ENCODE measurements around the gene S100A1. TPM values are rescaled to one million over a fixed set of nuclear protein-coding genes. Genes with fewer than 3 reads are reported as not detected.
A peak's percentile ranks its signal among the peaks of the same experiment; 100 is the strongest.

Gene S100A1
- total and polyA plus RNA-seq, 2 donors from 2014 or later, result 83.1 to 332 TPM

DNA sequence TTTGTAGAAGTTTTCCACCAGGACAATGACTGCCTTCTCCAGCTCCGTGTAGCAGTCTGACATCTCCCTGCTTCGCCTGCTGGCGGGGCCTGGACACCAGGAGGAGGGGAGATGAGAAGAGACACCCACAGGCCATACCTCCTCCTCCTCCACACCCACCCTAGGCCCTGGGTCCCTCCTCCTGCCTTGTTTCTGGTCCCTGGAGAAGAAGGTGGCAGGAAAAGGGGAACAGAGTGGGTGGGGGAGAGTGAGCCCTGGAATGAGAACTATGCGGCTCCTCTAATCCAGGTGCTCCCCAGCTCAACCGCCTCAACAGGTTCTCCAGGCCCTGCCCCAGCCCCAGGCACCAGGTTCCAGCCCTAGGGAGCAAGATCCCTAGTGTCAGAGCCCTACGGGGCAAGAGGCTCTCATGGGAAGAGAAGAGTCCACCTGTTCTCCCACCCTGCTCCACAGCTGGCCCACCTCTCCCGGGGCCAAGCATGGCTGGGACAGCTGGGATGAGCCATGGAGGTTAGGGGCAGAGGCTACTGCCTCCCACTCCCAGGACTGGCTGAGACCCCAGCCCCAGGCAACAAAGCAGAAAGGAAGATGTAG, 20.0 kb upstream of the S100A1 start:
- H3K9me3 ChIP-seq (ENCODE audit: control insufficient read depth in 2 of 3, insufficient read depth in 1 of 3, low read length in 3 of 3), result no peaks in the 10 kb centered on the region
- peak overlapping the region; percentile 31 to 62 (median 41) for H3K4me3 ChIP-seq (ENCODE audit: low read length in 3 of 3)
- no peak for TF ChIP-seq CTCF (IDR thresholded peaks at IDR 0.05; ENCODE audit: borderline replicate concordance, extremely low read depth, insufficient read depth)
- no peaks in the 10 kb centered on the region for H3K27me3 ChIP-seq (ENCODE audit: control insufficient read depth, insufficient read depth, low read length)
- peaks cover 0 to 8% (median 2%) of the 10 kb centered on the region in 3 donors for H3K36me3 ChIP-seq (ENCODE audit: control insufficient read depth in 2 of 3, insufficient read depth in 3 of 3, low read length in 3 of 3)
- peaks cover 5 to 19% (median 17%) of the 10 kb centered on the region in 3 donors for H3K4me1 ChIP-seq (ENCODE audit: control insufficient read depth in 2 of 3, insufficient read depth in 2 of 3, low read depth in 1 of 3, low read length in 3 of 3)
- peak overlapping the region; percentile 89 to 93 for H3K27ac ChIP-seq (ENCODE audit: low read depth in 2 of 2, low read length in 2 of 2)
- peak overlapping the region in 2 of 3 donors; percentile 20 to 86 for H3K9ac ChIP-seq (ENCODE audit: low read length in 3 of 3)
- intact Hi-C loops (cut with DNase I), result no loop called here
- DNase-seq (peak in 4 of 5 donors; percentile 46 to 69 (median 53)), FAIRE-seq (no peak)

- FAIRE-seq (no peak), DNase-seq (peak; percentile 65 to 92 (median 84))
- no peak for TF ChIP-seq CTCF (IDR thresholded peaks at IDR 0.05; ENCODE audit: borderline replicate concordance, extremely low read depth, insufficient read depth)
- no peaks in the 10 kb centered on the region for H3K9me3 ChIP-seq (ENCODE audit: control insufficient read depth in 2 of 3, insufficient read depth in 1 of 3, low read length in 3 of 3)
- H3K36me3 ChIP-seq (ENCODE audit: control insufficient read depth in 2 of 3, insufficient read depth in 3 of 3, low read length in 3 of 3), result peaks cover 0 to 8% (median 2%) of the 10 kb centered on the region in 3 donors
- H3K4me1 ChIP-seq (ENCODE audit: control insufficient read depth in 2 of 3, insufficient read depth in 2 of 3, low read depth in 1 of 3, low read length in 3 of 3), result peaks cover 7 to 19% (median 17%) of the 10 kb centered on the region in 3 donors
- H3K27me3 ChIP-seq (ENCODE audit: control insufficient read depth, insufficient read depth, low read length), result no peaks in the 10 kb centered on the region
- H3K9ac ChIP-seq (ENCODE audit: low read length in 3 of 3), result peak overlapping the region in 2 of 3 donors; percentile 20 to 86
- H3K27ac ChIP-seq (ENCODE audit: low read depth in 2 of 2, low read length in 2 of 2), result peak overlapping the region; percentile 89 to 93
- peak overlapping the region; percentile 31 to 62 (median 41) for H3K4me3 ChIP-seq (ENCODE audit: low read length in 3 of 3)
- intact Hi-C loops (cut with DNase I), result no loop called here
Observed at GRCh38 chr1:153608742-153609584, 19.3 kb upstream of the S100A1 start.

GRCh38 chr1:153609585-153609907, 18.7 kb upstream of the S100A1 start:
- TF ChIP-seq CTCF (IDR thresholded peaks at IDR 0.05; ENCODE audit: borderline replicate concordance, extremely low read depth, insufficient read depth), result no peak
- Histone ChIP-seq H3K27me3 (ENCODE audit: control insufficient read depth, insufficient read depth, low read length) (no peaks in the 10 kb centered on the region), H3K9ac (ENCODE audit: low read length in 3 of 3) (peak overlapping the region in 1 of 3 donors; percentile 86), H3K4me3 (ENCODE audit: low read length in 3 of 3) (peak overlapping the region in 1 of 3 donors; percentile 62), H3K9me3 (ENCODE audit: control insufficient read depth in 2 of 3, insufficient read depth in 1 of 3, low read length in 3 of 3) (no peaks in the 10 kb centered on the region), H3K27ac (ENCODE audit: low read depth in 2 of 2, low read length in 2 of 2) (peak overlapping the region; percentile 78 to 93), H3K36me3 (ENCODE audit: control insufficient read depth in 2 of 3, insufficient read depth in 3 of 3, low read length in 3 of 3) (peaks cover 0 to 8% (median 2%) of the 10 kb centered on the region in 3 donors), H3K4me1 (ENCODE audit: control insufficient read depth in 2 of 3, insufficient read depth in 2 of 3, low read depth in 1 of 3, low read length in 3 of 3) (peaks cover 7 to 19% (median 17%) of the 10 kb centered on the region in 3 donors)
- DNase-seq (no peak), FAIRE-seq (no peak)
- intact Hi-C loops (cut with DNase I), result no loop called here

Data from kidney (tissue), 14 donors.